ENCODE results near the gene OR2F1. TPM values are rescaled to one million over a fixed set of nuclear protein-coding genes. Genes with fewer than 3 reads are reported as not detected.

The OR2F1 gene
- total and polyA plus RNA-seq, 7 donors, result not detected

DNA sequence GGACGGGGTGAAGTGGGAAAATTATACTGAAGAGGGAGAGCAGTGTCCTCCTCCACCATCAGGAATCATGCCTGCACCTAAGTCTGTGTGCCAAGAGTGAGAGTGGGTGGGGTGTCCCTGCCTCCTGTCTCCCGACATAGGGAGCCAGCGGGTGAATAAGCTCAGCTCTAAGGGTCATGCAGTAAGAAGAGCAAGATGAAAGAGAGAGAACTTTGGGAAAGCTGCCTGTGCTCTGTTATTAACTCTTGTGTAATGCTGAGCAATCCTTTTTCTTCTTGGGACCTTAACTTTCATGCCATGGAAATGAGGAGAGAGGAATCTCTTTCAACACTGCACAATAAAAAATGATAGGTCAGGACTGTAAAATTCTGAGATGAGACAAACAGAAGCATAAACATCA, 44.8 kb upstream of the OR2F1 start:
- no peaks in the 10 kb centered on the region for H3K36me3 ChIP-seq (ENCODE audit: insufficient read depth in 1 of 2, low read depth in 1 of 2)
- TF ChIP-seq, protein P1, sequence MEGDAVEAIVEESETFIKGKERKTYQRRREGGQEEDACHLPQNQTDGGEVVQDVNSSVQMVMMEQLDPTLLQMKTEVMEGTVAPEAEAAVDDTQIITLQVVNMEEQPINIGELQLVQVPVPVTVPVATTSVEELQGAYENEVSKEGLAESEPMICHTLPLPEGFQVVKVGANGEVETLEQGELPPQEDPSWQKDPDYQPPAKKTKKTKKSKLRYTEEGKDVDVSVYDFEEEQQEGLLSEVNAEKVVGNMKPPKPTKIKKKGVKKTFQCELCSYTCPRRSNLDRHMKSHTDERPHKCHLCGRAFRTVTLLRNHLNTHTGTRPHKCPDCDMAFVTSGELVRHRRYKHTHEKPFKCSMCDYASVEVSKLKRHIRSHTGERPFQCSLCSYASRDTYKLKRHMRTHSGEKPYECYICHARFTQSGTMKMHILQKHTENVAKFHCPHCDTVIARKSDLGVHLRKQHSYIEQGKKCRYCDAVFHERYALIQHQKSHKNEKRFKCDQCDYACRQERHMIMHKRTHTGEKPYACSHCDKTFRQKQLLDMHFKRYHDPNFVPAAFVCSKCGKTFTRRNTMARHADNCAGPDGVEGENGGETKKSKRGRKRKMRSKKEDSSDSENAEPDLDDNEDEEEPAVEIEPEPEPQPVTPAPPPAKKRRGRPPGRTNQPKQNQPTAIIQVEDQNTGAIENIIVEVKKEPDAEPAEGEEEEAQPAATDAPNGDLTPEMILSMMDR (IDR thresholded peaks at IDR 0.05), result no peak
- WGBS, 3 donors, result 63 to 79% (median 71%) methylated on average over 3 of the region's 3 CpGs
- no peak for DNase-seq
- H3K4me3 ChIP-seq, result no peak overlapping the region
- no peak for ATAC-seq
- no peaks in the 10 kb centered on the region for H3K4me1 ChIP-seq
- intact Hi-C loops (cut with DNase I), result no loop called here
- H3K27ac ChIP-seq, result no peak overlapping the region
- H3K9me3 ChIP-seq, result no peaks in the 10 kb centered on the region
- H3K27me3 ChIP-seq (ENCODE audit: insufficient read depth in 3 of 3, low read length in 2 of 3), result no peaks in the 10 kb centered on the region

GRCh38 chr7:143910473-143911248, 44.0 kb upstream of the OR2F1 start:
- H3K4me3 ChIP-seq, result no peak overlapping the region
- H3K36me3 ChIP-seq (ENCODE audit: insufficient read depth in 1 of 2, low read depth in 1 of 2), result no peaks in the 10 kb centered on the region
- intact Hi-C loops (cut with DNase I), result no loop called here
- no peak for ATAC-seq
- 70 to 79% (median 76%) methylated on average over 3 of the region's 3 CpGs for WGBS, 3 donors
- TF ChIP-seq, protein P1 (IDR thresholded peaks at IDR 0.05), result no peak
- no peaks in the 10 kb centered on the region for H3K9me3 ChIP-seq
- H3K4me1 ChIP-seq, result no peaks in the 10 kb centered on the region
- no peak overlapping the region for H3K27ac ChIP-seq
- no peaks in the 10 kb centered on the region for H3K27me3 ChIP-seq (ENCODE audit: insufficient read depth in 3 of 3, low read length in 2 of 3)
- no peak for DNase-seq

- Histone ChIP-seq H3K9me3 (no peaks in the 10 kb centered on the region), H3K4me3 (no peak overlapping the region), H3K36me3 (ENCODE audit: insufficient read depth in 1 of 2, low read depth in 1 of 2) (no peaks in the 10 kb centered on the region), H3K4me1 (no peaks in the 10 kb centered on the region), H3K27me3 (ENCODE audit: insufficient read depth in 3 of 3, low read length in 2 of 3) (no peaks in the 10 kb centered on the region), H3K27ac (no peak overlapping the region)
- TF ChIP-seq, protein P1 (IDR thresholded peaks at IDR 0.05), result no peak
- 92 to 96% (median 93%) methylated on average over 3 of the region's 3 CpGs for WGBS, 3 donors
- ATAC-seq (no peak), DNase-seq (no peak)
- intact Hi-C loops (cut with DNase I), result no loop called here
Measured at GRCh38 chr7:143913945-143914615, 40.6 kb upstream of the OR2F1 start.

DNA sequence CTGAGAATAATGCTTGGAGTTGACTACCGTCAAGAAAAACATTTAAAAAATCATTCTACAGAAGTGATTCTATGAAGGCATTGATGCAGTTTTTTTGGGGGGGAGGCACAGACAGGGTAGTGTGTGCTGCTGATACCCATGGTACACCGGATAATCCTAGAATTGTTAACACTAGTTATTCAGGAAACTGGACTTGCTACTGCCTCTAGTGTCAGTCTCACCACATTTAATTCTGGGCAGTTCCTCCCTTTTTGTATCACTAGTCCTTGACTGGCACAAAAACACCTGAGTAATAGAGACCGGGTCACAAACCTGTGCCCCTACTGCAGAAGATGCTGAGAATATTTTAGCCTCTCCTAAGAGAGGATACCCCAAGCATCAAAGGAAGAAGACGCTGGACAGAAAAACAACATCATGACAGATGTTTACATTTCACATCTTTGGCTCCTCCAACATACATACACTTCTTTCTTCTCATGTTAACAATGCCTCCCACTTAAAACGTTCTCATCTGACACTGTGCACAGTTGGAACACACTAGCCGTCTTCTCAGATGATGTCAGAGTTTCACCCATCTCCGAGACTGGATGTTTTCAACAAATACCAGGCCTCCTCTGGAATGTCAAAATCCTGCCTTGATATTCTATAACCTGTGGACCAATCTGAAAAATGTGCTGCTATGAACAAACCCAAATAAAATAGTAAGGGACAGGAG, 39.5 kb upstream of the OR2F1 start:
- no peak for ATAC-seq
- Histone ChIP-seq H3K27ac (no peak overlapping the region), H3K27me3 (ENCODE audit: insufficient read depth in 3 of 3, low read length in 2 of 3) (no peaks in the 10 kb centered on the region), H3K4me3 (no peak overlapping the region), H3K9me3 (no peaks in the 10 kb centered on the region), H3K4me1 (no peaks in the 10 kb centered on the region), H3K36me3 (ENCODE audit: insufficient read depth in 1 of 2, low read depth in 1 of 2) (no peaks in the 10 kb centered on the region)
- intact Hi-C loops (cut with DNase I), result no loop called here
- TF ChIP-seq, protein P1 (IDR thresholded peaks at IDR 0.05), result no peak
- DNase-seq, result no peak
- WGBS, 3 donors, result 65 to 69% (median 68%) methylated on average over 7 of the region's 7 CpGs
